Upper lobe of right lung (tissue), 1 donor: Measurements from ENCODE around the gene SPOPL. TPM values are rescaled to one million over a fixed set of nuclear protein-coding genes. Genes with fewer than 3 reads are reported as not detected.

Experiments
- ATAC-seq: fragments of 200-7000 bp; cut with Tn5 transposase; one replicate; pipeline ENCODE4 v1.9.1; 2020; ENCODE audit warnings: mild to moderate bottlenecking, moderate library complexity
- DNase-seq: peaks from one replicate; pipeline ENCODE4 v3.0.0-alpha.2; 2020
- H3K27ac ChIP-seq: fragments of 200-600 bp; one replicate; pipeline ENCODE4 v1.8.0; 2022
- H3K27me3 ChIP-seq: fragments of 200-600 bp; one replicate; pipeline ENCODE4 v1.8.0; 2022; ENCODE audit warnings: mild to moderate bottlenecking
- H3K36me3 ChIP-seq: fragments of 200-600 bp; one replicate; pipeline ENCODE4 v1.8.0; 2022
- H3K4me1 ChIP-seq: fragments of 200-600 bp; one replicate; pipeline ENCODE4 v1.8.0; 2022
- H3K4me3 ChIP-seq: fragments of 200-600 bp; one replicate; pipeline ENCODE4 v1.8.0; 2022; ENCODE audit warnings: mild to moderate bottlenecking
- H3K9me3 ChIP-seq: fragments of 200-600 bp; one replicate; pipeline ENCODE4 v1.8.0; 2022
- CTCF ChIP-seq: fragments of 200-600 bp; IDR thresholded peaks from one replicate; pipeline ENCODE4 v1.8.0; 2022; ENCODE audit warnings: antibody characterized with exemption
- intact Hi-C: fragments of 100-400 bp; cut with DNase I; formaldehyde crosslinking; loops from one replicate; pipeline ENCODE4 v1.11.0; 2022
- long read RNA-seq: library from polyadenylated mRNA; unstranded; transcript quantifications from one replicate; pipeline ENCODE4 v2.0.0, GENCODE V29; 2021
- total RNA-seq: library from RNA; stranded (reverse); fragmentation: NEBNext Ultra II Directional; extraction: Animal tissue kit (Norgen Biotek cat#: 25700); gene quantifications from one replicate; pipeline ENCODE4 v1.2.1, GENCODE V29; 2021
- donor health status: DM: no; HTN: yes; CAD: no; lungs with severe emphysema.

Gene SPOPL
- total RNA-seq: 26.3 TPM
- long read RNA-seq, full-length matches to known transcripts: 4 of 11 reads
- long read RNA-seq, partial matches to known transcripts: 1 of 11 reads
- long read RNA-seq, other reads (novel, unspliced or antisense): 6 of 11 reads

GRCh38 chr2:138501425-138502254 lies at the start of gene SPOPL:
SPOPL (plus strand) TSS chr2:138501770; CDS start chr2:138550217, 48,447 bp downstream.
- DNase-seq: peak; percentile 97
- TF ChIP-seq CTCF: peak; percentile 36
- Histone ChIP-seq H3K36me3 (no peaks in the 10 kb centered on the region), H3K9me3 (no peaks in the 10 kb centered on the region), H3K27ac (peak within 1 kb of the TSS; percentile 91), H3K27me3 (no peaks in the 10 kb centered on the region), H3K4me1 (peaks cover 36% of the 10 kb centered on the region), H3K4me3 (peak within 1 kb of the TSS; percentile 91)
- peak; percentile 97 for ATAC-seq
- intact Hi-C loops: no loop called here

GRCh38 chr2:138452324-138452723 lies 49.2 kb upstream of the SPOPL start:
- Histone ChIP-seq H3K4me3 (no peak overlapping the region), H3K9me3 (no peaks in the 10 kb centered on the region), H3K27me3 (no peaks in the 10 kb centered on the region), H3K4me1 (no peaks in the 10 kb centered on the region), H3K36me3 (no peaks in the 10 kb centered on the region), H3K27ac (no peak overlapping the region)
- ATAC-seq (no peak), DNase-seq (no peak)
- no peak for TF ChIP-seq CTCF
- intact Hi-C loops: no loop called here

GRCh38 chr2:138453815-138454214 lies 47.8 kb upstream of the SPOPL start:
- Histone ChIP-seq H3K4me3 (no peak overlapping the region), H3K4me1 (no peaks in the 10 kb centered on the region), H3K27ac (no peak overlapping the region), H3K36me3 (no peaks in the 10 kb centered on the region), H3K27me3 (no peaks in the 10 kb centered on the region), H3K9me3 (no peaks in the 10 kb centered on the region)
- TF ChIP-seq CTCF: no peak
- DNase-seq: no peak
- intact Hi-C loops: no loop called here
- ATAC-seq: no peak

- Histone ChIP-seq H3K27me3 (no peaks in the 10 kb centered on the region), H3K4me3 (no peak overlapping the region), H3K4me1 (no peaks in the 10 kb centered on the region), H3K36me3 (no peaks in the 10 kb centered on the region), H3K27ac (no peak overlapping the region), H3K9me3 (no peaks in the 10 kb centered on the region)
- DNase-seq (no peak), ATAC-seq (no peak)
- TF ChIP-seq CTCF: no peak
- intact Hi-C loops: no loop called here
Measured at GRCh38 chr2:138454761-138455160, 46.8 kb upstream of the SPOPL start.

- ATAC-seq: no peak
- no peaks in the 10 kb centered on the region for H3K9me3 ChIP-seq
- intact Hi-C loops: no loop called here
- H3K27ac ChIP-seq: no peak overlapping the region
- TF ChIP-seq CTCF: no peak
- DNase-seq: no peak
- no peaks in the 10 kb centered on the region for H3K36me3 ChIP-seq
- H3K27me3 ChIP-seq: no peaks in the 10 kb centered on the region
- no peak overlapping the region for H3K4me3 ChIP-seq
- no peaks in the 10 kb centered on the region for H3K4me1 ChIP-seq
Measured at GRCh38 chr2:138455275-138455674, 46.3 kb upstream of the SPOPL start.
